ENCODE measurements around the gene ALKBH4.

GRCh38 chr7:102432442-102433218 is 32.0 kb downstream of the ALKBH4 start:
- TF ChIP-seq CTCF (IDR thresholded peaks at IDR 0.05; ENCODE audit: low read depth, low read length) (no peak), POLR2A (IDR thresholded peaks at IDR 0.05; ENCODE audit: extremely low read depth, insufficient read length) (no peak)
